H1 (cell line): ENCODE data around the gene FAHD2B. TPM values are rescaled to one million over a fixed set of nuclear protein-coding genes. Genes with fewer than 3 reads are reported as not detected.

ENCODE experiments used
- CTCF ChIA-PET: fragments of 300-600 bp; sonication (Branson Sonifier 250); formaldehyde crosslinking; loops from one replicate; lab custom pipeline; 2021; ENCODE audit not compliant: partially characterized antibody; lab: Charles Lee
- POLR2A ChIA-PET: fragments of 300-600 bp; sonication (Branson Sonifier 250); formaldehyde crosslinking; loops from one replicate; lab custom pipeline; 2021; ENCODE audit warnings: inconsistent platforms; ENCODE audit not compliant: partially characterized antibody; lab: Charles Lee
- DNase-seq, 2 experiments: peaks; one replicate each; pipeline versions ENCODE4 v3.0.0 to v3.0.0-alpha.2; 2010 to 2022; ENCODE audit warnings: low spot score in 2 of 2, low read depth in 1 of 2, mixed read lengths in 1 of 2
- FAIRE-seq: peaks from 2 replicates; lab custom pipeline; 2011; peaks lifted over from hg19 to GRCh38; lab: Jason Lieb, UNC
- H2AFZ ChIP-seq: 2 replicates; pipeline ENCODE4 v1.8.1; 2012; ENCODE audit warnings: low read length, inconsistent platforms
- H2AK5ac ChIP-seq: 2 replicates; pipeline ENCODE4 v1.6.1; 2013; ENCODE audit warnings: low read depth, low read length
- H2BK120ac ChIP-seq: replicated peaks from 2 replicates; pipeline ENCODE3; 2013; ENCODE audit warnings: low read depth, low read length, inconsistent platforms
- H2BK12ac ChIP-seq: 2 replicates; pipeline ENCODE4 v1.6.1; 2013; ENCODE audit warnings: low read depth, low read length
- H2BK15ac ChIP-seq: 2 replicates; pipeline ENCODE4 v1.6.1; 2013; ENCODE audit warnings: low read length
- H2BK20ac ChIP-seq: 2 replicates; pipeline ENCODE4 v1.6.1; 2013; ENCODE audit warnings: low read length
- H2BK5ac ChIP-seq: 2 replicates; pipeline ENCODE4 v1.6.1; 2013; ENCODE audit warnings: low read depth, low read length
- H3K14ac ChIP-seq: 2 replicates; pipeline ENCODE4 v1.6.1; 2013; ENCODE audit warnings: inconsistent platforms; ENCODE audit not compliant: insufficient read length
- H3K18ac ChIP-seq: 2 replicates; pipeline ENCODE4 v1.6.1; 2013; ENCODE audit warnings: low read length; ENCODE audit errors: extremely low read depth
- H3K23ac ChIP-seq: 2 replicates; pipeline ENCODE4 v1.6.1; 2013; ENCODE audit warnings: inconsistent platforms; ENCODE audit not compliant: insufficient read length
- H3K23me2 ChIP-seq: 2 replicates; pipeline ENCODE4 v1.6.1; 2013; ENCODE audit warnings: low read depth, low read length
- H3K27ac ChIP-seq: 2 replicates; pipeline ENCODE4 v1.6.1; 2011; ENCODE audit warnings: low read depth, low read length, inconsistent platforms
- H3K27me3 ChIP-seq, 4 experiments: replicated peaks in 1 of 4; 1 replicate in 1 of 4; 2 replicates in 3 of 4; pipeline versions ENCODE4 v1.6.1 to v1.8.1; 2011 to 2013; ENCODE audit warnings: low read length in 3 of 4, mild to moderate bottlenecking in 3 of 4, inconsistent platforms in 2 of 4, mixed read lengths in 2 of 4, moderate library complexity in 1 of 4; ENCODE audit not compliant: control insufficient read depth in 3 of 4, insufficient read depth in 3 of 4; ENCODE audit errors: extremely low read depth in 1 of 4
- H3K36me3 ChIP-seq, 4 experiments: 2 replicates each; pipeline versions ENCODE4 v1.6.1 to v1.8.1; 2011 to 2013; ENCODE audit warnings: mild to moderate bottlenecking in 4 of 4, low read length in 3 of 4, moderate library complexity in 2 of 4, control low read depth in 1 of 4, inconsistent platforms in 1 of 4; ENCODE audit not compliant: insufficient read depth in 4 of 4, control insufficient read depth in 2 of 4
- H3K4ac ChIP-seq: replicated peaks from 2 replicates; pipeline ENCODE3; 2013; ENCODE audit warnings: low read length, low read depth, mixed read lengths, inconsistent platforms; ENCODE audit not compliant: insufficient read length
- H3K4me1 ChIP-seq, 4 experiments: replicated peaks in 1 of 4; 1 replicate in 1 of 4; 2 replicates in 3 of 4; pipeline versions ENCODE4 v1.6.1 to v1.8.1; 2011 to 2013; ENCODE audit warnings: low read length in 3 of 4, inconsistent platforms in 2 of 4, mixed read lengths in 1 of 4; ENCODE audit not compliant: insufficient read depth in 4 of 4, control insufficient read depth in 3 of 4
- H3K4me2 ChIP-seq, 2 experiments: 2 replicates each; pipeline versions ENCODE4 v1.6.1 to v1.8.1; 2011 to 2013; ENCODE audit warnings: low read depth in 2 of 2, low read length in 2 of 2, control low read depth in 1 of 2, inconsistent platforms in 1 of 2, mild to moderate bottlenecking in 1 of 2; ENCODE audit not compliant: insufficient read depth in 1 of 2
- H3K4me3 ChIP-seq, 4 experiments: fragments of 200-600, 300-600 bp in 1 of 4; sonication (generic), shearing (Covaris generic), sonication (Bioruptor Twin) in 1 of 4; 2 replicates each; pipeline versions ENCODE4 v1.5.1 to v1.8.1; 2011 to 2016; ENCODE audit warnings: low read length in 4 of 4, low read depth in 3 of 4, control low read depth in 2 of 4, inconsistent platforms in 2 of 4, mild to moderate bottlenecking in 2 of 4, mixed read lengths in 1 of 4, moderate library complexity in 1 of 4; ENCODE audit not compliant: insufficient read depth in 2 of 4; ENCODE audit errors: extremely low read depth in 1 of 4
- H3K56ac ChIP-seq: replicated peaks from 2 replicates; pipeline ENCODE3; 2013; ENCODE audit warnings: low read depth, mild to moderate bottlenecking, mixed read lengths, low read length, inconsistent platforms; ENCODE audit not compliant: insufficient read length
- H3K79me1 ChIP-seq: 2 replicates; pipeline ENCODE4 v1.6.1; 2013; ENCODE audit warnings: low read depth, low read length, control low read depth
- H3K79me2 ChIP-seq, 2 experiments: 2 replicates each; pipeline versions ENCODE4 v1.6.1 to v1.8.1; 2012 to 2013; ENCODE audit warnings: low read length in 2 of 2, mild to moderate bottlenecking in 2 of 2, inconsistent platforms in 1 of 2; ENCODE audit not compliant: insufficient read depth in 2 of 2, control insufficient read depth in 1 of 2
- H3K9ac ChIP-seq, 4 experiments: replicated peaks in 1 of 4; 1 replicate in 1 of 4; 2 replicates in 3 of 4; pipeline versions ENCODE4 v1.6.1 to v1.8.1; 2011 to 2013; ENCODE audit warnings: low read depth in 3 of 4, low read length in 3 of 4, control low read depth in 2 of 4, mild to moderate bottlenecking in 2 of 4, moderate library complexity in 2 of 4, inconsistent platforms in 1 of 4; ENCODE audit errors: extremely low read depth in 1 of 4
- H3K9me3 ChIP-seq, 2 experiments: 2 replicates each; pipeline versions ENCODE4 v1.6.1 to v1.8.1; 2012 to 2013; ENCODE audit warnings: mild to moderate bottlenecking in 2 of 2, moderate library complexity in 2 of 2, control low read depth in 1 of 2, inconsistent platforms in 1 of 2, low read depth in 1 of 2, low read length in 1 of 2, mixed read lengths in 1 of 2; ENCODE audit not compliant: insufficient read depth in 2 of 2
- H4K20me1 ChIP-seq, 2 experiments: replicated peaks in 1 of 2; 2 replicates each; pipeline versions ENCODE3 to v1.8.1; 2011 to 2013; ENCODE audit warnings: inconsistent platforms in 2 of 2, low read length in 2 of 2, mild to moderate bottlenecking in 1 of 2; ENCODE audit not compliant: insufficient read depth in 2 of 2, control insufficient read depth in 1 of 2
- H4K5ac ChIP-seq: 2 replicates; pipeline ENCODE4 v1.6.1; 2013; ENCODE audit warnings: low read length, low read depth, mixed read lengths, inconsistent platforms; ENCODE audit not compliant: insufficient read length
- H4K8ac ChIP-seq: 2 replicates; pipeline ENCODE4 v1.8.0; 2013; ENCODE audit warnings: mild to moderate bottlenecking, moderate library complexity, low read length, inconsistent platforms; ENCODE audit not compliant: insufficient read depth; ENCODE audit errors: extremely low read depth
- H4K91ac ChIP-seq: replicated peaks from 2 replicates; pipeline ENCODE3; 2013; ENCODE audit warnings: low read length, mixed read lengths, inconsistent platforms; ENCODE audit not compliant: insufficient read length
- BCL11A ChIP-seq, 2 experiments: IDR thresholded peaks; one replicate each; pipeline ENCODE4 v1.6.1; 2011; ENCODE audit warnings: low read depth in 2 of 2, low read length in 2 of 2, mild to moderate bottlenecking in 2 of 2
- CBX5 ChIP-seq: fragments of 300-800, 300-1000 bp; sonication (generic); IDR thresholded peaks from 2 replicates; pipeline ENCODE4 v1.7.1; 2016; ENCODE audit warnings: antibody characterized with exemption, low read length, low read depth
- CREB1 ChIP-seq: IDR thresholded peaks from 2 replicates; pipeline ENCODE4 v1.6.1; 2012; ENCODE audit warnings: inconsistent platforms
- CTBP2 ChIP-seq: IDR thresholded peaks from 2 replicates; pipeline ENCODE4 v1.7.0; 2011; ENCODE audit warnings: borderline replicate concordance, mild to moderate bottlenecking, moderate library complexity, mixed read lengths, low read length; ENCODE audit not compliant: insufficient read depth, insufficient read length
- E2F6 ChIP-seq: IDR thresholded peaks from 2 replicates; pipeline ENCODE4 v1.6.1; 2012; ENCODE audit warnings: inconsistent platforms
- FOSL1 ChIP-seq: IDR thresholded peaks from 2 replicates; pipeline ENCODE4 v1.6.1; 2011; ENCODE audit warnings: mild to moderate bottlenecking, low read depth, low read length, moderate library complexity; ENCODE audit not compliant: insufficient read depth
- GABPA ChIP-seq: IDR thresholded peaks from 2 replicates; pipeline ENCODE4 v1.6.1; 2011; ENCODE audit warnings: mild to moderate bottlenecking, low read length, moderate library complexity, borderline replicate concordance; ENCODE audit not compliant: insufficient read depth
- JUN ChIP-seq: IDR thresholded peaks from 2 replicates; pipeline ENCODE4 v1.6.1; 2011; ENCODE audit warnings: low read depth, mild to moderate bottlenecking, improper control_type of control experiment, low read length
- KDM4A ChIP-seq: IDR thresholded peaks from one replicate; pipeline ENCODE4 v1.7.1; 2012; ENCODE audit warnings: low read depth, mild to moderate bottlenecking, moderate library complexity, low read length, inconsistent platforms; ENCODE audit not compliant: severe bottlenecking
- MAFK ChIP-seq: IDR thresholded peaks from 2 replicates; pipeline ENCODE4 v1.6.1; 2012; ENCODE audit warnings: low read depth, mild to moderate bottlenecking, improper control_type of control experiment, low read length
- SIX5 ChIP-seq: IDR thresholded peaks from 2 replicates; pipeline ENCODE4 v1.6.1; 2011; ENCODE audit warnings: mild to moderate bottlenecking, low read depth, low read length
- SP1 ChIP-seq: IDR thresholded peaks from 2 replicates; pipeline ENCODE4 v1.6.1; 2011; ENCODE audit warnings: low read depth, low read length
- SUZ12 ChIP-seq: fragments of 200-600 bp; sonication (generic); IDR thresholded peaks from 2 replicates; pipeline ENCODE4 v1.6.1; 2012; ENCODE audit warnings: mild to moderate bottlenecking, inconsistent platforms, low read length, moderate library complexity, mixed read lengths
- TBP ChIP-seq: IDR thresholded peaks from 2 replicates; pipeline ENCODE4 v1.6.1; 2011; ENCODE audit warnings: low read depth, low read length, improper control_type of control experiment
- YY1 ChIP-seq: IDR thresholded peaks from 2 replicates; pipeline ENCODE4 v1.6.1; 2011; ENCODE audit warnings: low read depth, mild to moderate bottlenecking, low read length
- WGBS, 2 experiments: shearing (Covaris generic) in 1 of 2; methylation state at CpG; one replicate each; pipeline versions ENCODE4 v1.1.6 to v1.1.7; 2013 to 2015; ENCODE audit warnings: low lambda C conversion rate in 2 of 2, mixed read lengths in 2 of 2, inconsistent platforms in 1 of 2, low coverage in 1 of 2, missing lambda C conversion rate in 1 of 2; ENCODE audit not compliant: insufficient replicate concordance in 2 of 2, insufficient coverage in 1 of 2, insufficient read length in 1 of 2; ENCODE audit errors: extremely low coverage in 1 of 2, missing lambda C conversion rate in 1 of 2; 5-methylcytosine and 5-hydroxymethylcytosine counted together
- polyA plus RNA-seq, 7 experiments: library from polyadenylated mRNA; depleted of rRNA in 3 of 7; stranded (reverse) in 5 of 7; unstranded in 2 of 7; fragments of >200 nt in 5 of 7; fragments of 200-250 nt in 2 of 7; gene quantifications; 1 replicate in 5 of 7; 2 replicates in 1 of 7; 4 replicates in 1 of 7; pipeline versions ENCODE4 v1.2.1 to v1.2.3, GENCODE V29; 2011 to 2013; ENCODE audit warnings: missing spikeins in 2 of 7, mixed read lengths in 2 of 7
- total RNA-seq: library from RNA; stranded (reverse); fragmentation: NEBNext Ultra II Directional; extraction: Animal tissue kit (Norgen Biotek cat#: 25700); gene quantifications from 2 replicates; pipeline ENCODE4 v1.2.1, GENCODE V29; 2021

The FAHD2B gene
- total and polyA plus RNA-seq, 2 of the 8 experiments (the other 6 are each of a cell fraction or from before 2014, with no cell fraction given): 23.5 to 39.4 TPM

- H3K9ac ChIP-seq: no peak overlapping the region
- H3K23me2 ChIP-seq: no peaks in the 10 kb centered on the region
- no peak overlapping the region for H3K4me2 ChIP-seq
- H3K23ac ChIP-seq: no peak overlapping the region
- FAIRE-seq: no peak
- no peak for DNase-seq
- H3K9me3 ChIP-seq: no peaks in the 10 kb centered on the region
- no peak overlapping the region for H2BK15ac ChIP-seq
- no peaks in the 10 kb centered on the region for H3K27me3 ChIP-seq
- H3K4me1 ChIP-seq: no peaks in the 10 kb centered on the region
- no peaks in the 10 kb centered on the region for H3K36me3 ChIP-seq
- no peak overlapping the region for H2BK20ac ChIP-seq
- no peak overlapping the region for H3K14ac ChIP-seq
- H3K4ac ChIP-seq: no peak overlapping the region
- no peak overlapping the region for H4K91ac ChIP-seq
- no peak overlapping the region for H2BK5ac ChIP-seq
- 81% methylated on average over 1 of the region's 1 CpG; no CpG with 5 or more reads in 1 of the 2 experiments for WGBS, 2 experiments
- no peak overlapping the region for H2BK12ac ChIP-seq
- CTCF ChIA-PET: interaction anchor here (1.6 kb wide), 1 partner anchor 118 kb away, joined by 3 read pairs; no protein-coding TSS in a partner anchor
- H4K20me1 ChIP-seq: no peaks in the 10 kb centered on the region
- H2AK5ac ChIP-seq: no peak overlapping the region
- no peaks in the 10 kb centered on the region for H3K79me1 ChIP-seq
- no peak overlapping the region for H4K5ac ChIP-seq
- no peak overlapping the region for H3K4me3 ChIP-seq
- no peaks in the 10 kb centered on the region for H3K79me2 ChIP-seq
- POLR2A ChIA-PET: interaction anchor here (0.6 kb wide), 1 partner anchor 713 kb away, joined by 3 read pairs; no protein-coding TSS in a partner anchor
- no peak overlapping the region for H3K18ac ChIP-seq
- no peak overlapping the region for H3K56ac ChIP-seq
- H2BK120ac ChIP-seq: no peak overlapping the region
- no peak overlapping the region for H4K8ac ChIP-seq
- H3K27ac ChIP-seq: no peak overlapping the region
- no peak overlapping the region for H2AFZ ChIP-seq
- TF ChIP-seq CBX5 (no peak), MAFK (no peak), E2F6 (no peak), YY1 (no peak), FOSL1 (no peak), JUN (no peak), BCL11A (IDR thresholded peaks at IDR 0.05; ENCODE audit: low read depth in 2 of 2, low read length in 2 of 2) (no peak), TBP (no peak), CREB1 (no peak), GABPA (no peak), SP1 (no peak), KDM4A (no peak), SIX5 (no peak), SUZ12 (no peak), CTBP2 (no peak)
Observed at GRCh38 chr2:97068074-97068473, 26.6 kb downstream of the FAHD2B start.
